Activated CD8-positive, alpha-beta T cell treated with anti-CD3 and anti-CD28 coated beads, Interleukin-2, amount 10 ng/mL, durations not matched to agents 7 days and 5 days (primary cell): Measurements from ENCODE around the gene ZNF296. TPM values are rescaled to one million over a fixed set of nuclear protein-coding genes. Genes with fewer than 3 reads are reported as not detected.

Source experiments
- ATAC-seq: fragments of 150-1000 bp; cut with Tn5 transposase; one replicate; pipeline ENCODE4 v1.10.0; 2021; ENCODE audit warnings: moderate library complexity
- CTCF ChIA-PET: fragments of 350-600 bp; sonication (Branson Sonifier 250); formaldehyde crosslinking; loops from one replicate; lab custom pipeline; 2021; ENCODE audit warnings: antibody characterized with exemption; lab: Charles Lee
- POLR2A ChIA-PET: fragments of 350-600 bp; sonication (Branson Sonifier 250); formaldehyde crosslinking; loops from one replicate; lab custom pipeline; 2021; ENCODE audit warnings: antibody characterized with exemption; lab: Charles Lee
- DNase-seq: peaks from one replicate; pipeline ENCODE4 v3.0.0-alpha.2; 2020
- H3K27ac Mint-ChIP-seq: one replicate; pipeline ENCODE4 v1.8.0; 2021; ENCODE audit warnings: mild to moderate bottlenecking, mixed read lengths
- H3K27me3 Mint-ChIP-seq: one replicate; pipeline ENCODE4 v1.8.0; 2021; ENCODE audit warnings: low read depth, mixed read lengths
- H3K36me3 Mint-ChIP-seq: one replicate; pipeline ENCODE4 v1.8.0; 2021; ENCODE audit warnings: low read depth, mixed read lengths
- H3K4me1 Mint-ChIP-seq: one replicate; pipeline ENCODE4 v1.8.0; 2021; ENCODE audit warnings: low read depth, mixed read lengths
- H3K4me3 Mint-ChIP-seq: one replicate; pipeline ENCODE4 v1.8.0; 2021; ENCODE audit warnings: mild to moderate bottlenecking, mixed read lengths
- H3K9me3 Mint-ChIP-seq: one replicate; pipeline ENCODE4 v1.8.0; 2022; ENCODE audit warnings: mixed read lengths; ENCODE audit not compliant: insufficient read depth
- total RNA-seq, 2 experiments: library from RNA; stranded (reverse); gene quantifications; one replicate each; pipeline ENCODE4 v1.2.3, GENCODE V29; 2021

Gene ZNF296
- total RNA-seq, 2 experiments from 2014 or later: 6.2 to 6.3 TPM

DNA sequence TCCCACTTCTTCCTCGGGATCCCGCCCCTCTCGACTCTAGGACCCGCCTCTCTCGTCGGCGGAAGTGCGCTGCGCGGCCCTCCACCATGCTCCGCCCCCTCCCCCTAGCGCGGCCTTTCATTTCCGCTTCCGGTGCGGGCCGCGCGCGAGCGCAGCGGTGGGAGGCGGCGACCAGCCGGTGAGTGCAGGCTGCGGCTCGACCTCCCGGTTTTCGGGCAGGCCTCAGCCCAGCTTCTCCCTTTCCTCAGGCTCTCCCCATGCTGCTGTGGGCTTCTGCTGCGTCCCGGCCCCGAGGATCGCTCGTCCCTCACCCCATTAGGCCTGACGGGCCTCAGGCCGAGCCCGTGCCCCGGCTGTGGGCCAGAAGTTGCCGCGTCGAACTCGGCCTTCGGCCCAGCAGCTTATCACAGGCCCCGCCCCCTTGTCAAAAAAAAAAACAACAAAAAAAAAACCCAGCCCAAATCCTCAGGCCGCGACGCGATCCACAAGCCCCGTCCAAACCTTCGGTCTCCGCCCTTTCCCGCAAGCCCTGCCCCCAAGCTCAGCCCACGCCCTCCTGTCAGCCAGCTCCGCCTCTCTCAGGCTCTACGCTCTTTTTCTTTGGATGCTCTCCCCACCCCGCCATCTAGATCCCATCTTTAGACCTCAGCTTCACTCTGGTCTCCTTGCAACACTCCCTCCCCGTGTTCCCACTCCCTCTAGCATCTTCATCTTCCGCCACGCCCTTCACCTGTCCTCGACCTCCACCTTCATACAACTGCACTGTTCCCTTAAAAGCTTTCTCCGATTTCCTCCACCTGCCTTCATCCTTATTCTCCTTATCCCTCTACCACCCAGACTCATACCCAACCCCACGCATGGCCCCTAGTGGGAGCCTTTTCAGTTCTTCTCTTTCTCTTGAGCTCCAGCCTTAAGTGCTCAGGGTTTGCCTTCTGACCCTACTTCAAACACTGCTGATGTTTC lies 37.1 kb downstream of the ZNF296 start, which contains the start of gene CLASRP:
Gene CLASRP (plus strand): TSS at position 115 of the 963 bp plus-strand sequence. CDS start 1,168 bp downstream, outside the sequence.
- H3K4me3 Mint-ChIP-seq: peak within 1 kb of the TSS; percentile 90
- ChIA-PET CTCF (interaction anchor here (0.8 to 2.8 kb wide), 9 partner anchors 10 to 209 kb away, joined by 3 to 24 read pairs (median 4); partner anchors contain the start of gene CLPTM1), POLR2A (interaction anchor here (0.7 to 2.7 kb wide), 8 partner anchors 10 to 334 kb away, joined by 3 to 26 read pairs (median 4); partner anchors contain the start of genes BLOC1S3, GEMIN7, RELB and TRAPPC6A)
- peak within 1 kb of the TSS; percentile 94 for H3K27ac Mint-ChIP-seq
- peak; percentile 94 for ATAC-seq
- DNase-seq: peak; percentile 92
- peaks cover 28% of the 10 kb centered on the region for H3K4me1 Mint-ChIP-seq
- H3K9me3 Mint-ChIP-seq: no peaks in the 10 kb centered on the region
- peaks cover 40% of the 10 kb centered on the region for H3K36me3 Mint-ChIP-seq
- H3K27me3 Mint-ChIP-seq: no peaks in the 10 kb centered on the region

DNA sequence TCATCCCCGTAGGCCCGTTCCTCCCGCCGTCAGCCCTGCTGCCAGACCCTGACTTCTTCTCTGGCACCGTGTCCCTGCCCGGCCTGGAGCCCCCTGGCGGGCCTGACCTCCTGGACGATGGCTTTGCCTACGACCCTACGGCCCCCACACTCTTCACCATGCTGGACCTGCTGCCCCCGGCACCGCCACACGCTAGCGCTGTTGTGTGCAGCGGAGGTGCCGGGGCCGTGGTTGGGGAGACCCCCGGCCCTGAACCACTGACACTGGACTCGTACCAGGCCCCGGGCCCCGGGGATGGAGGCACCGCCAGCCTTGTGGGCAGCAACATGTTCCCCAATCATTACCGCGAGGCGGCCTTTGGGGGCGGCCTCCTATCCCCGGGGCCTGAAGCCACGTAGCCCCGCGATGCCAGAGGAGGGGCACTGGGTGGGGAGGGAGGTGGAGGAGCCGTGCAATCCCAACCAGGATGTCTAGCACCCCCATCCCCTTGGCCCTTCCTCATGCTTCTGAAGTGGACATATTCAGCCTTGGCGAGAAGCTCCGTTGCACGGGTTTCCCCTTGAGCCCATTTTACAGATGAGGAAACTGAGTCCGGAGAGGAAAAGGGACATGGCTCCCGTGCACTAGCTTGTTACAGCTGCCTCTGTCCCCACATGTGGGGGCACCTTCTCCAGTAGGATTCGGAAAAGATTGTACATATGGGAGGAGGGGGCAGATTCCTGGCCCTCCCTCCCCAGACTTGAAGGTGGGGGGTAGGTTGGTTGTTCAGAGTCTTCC lies 38.7 kb downstream of the ZNF296 start:
- POLR2A ChIA-PET: interaction anchor here (2.7 kb wide), 1 partner anchor 37 kb away, joined by 26 read pairs; the partner anchor contains the start of gene RELB

DNA sequence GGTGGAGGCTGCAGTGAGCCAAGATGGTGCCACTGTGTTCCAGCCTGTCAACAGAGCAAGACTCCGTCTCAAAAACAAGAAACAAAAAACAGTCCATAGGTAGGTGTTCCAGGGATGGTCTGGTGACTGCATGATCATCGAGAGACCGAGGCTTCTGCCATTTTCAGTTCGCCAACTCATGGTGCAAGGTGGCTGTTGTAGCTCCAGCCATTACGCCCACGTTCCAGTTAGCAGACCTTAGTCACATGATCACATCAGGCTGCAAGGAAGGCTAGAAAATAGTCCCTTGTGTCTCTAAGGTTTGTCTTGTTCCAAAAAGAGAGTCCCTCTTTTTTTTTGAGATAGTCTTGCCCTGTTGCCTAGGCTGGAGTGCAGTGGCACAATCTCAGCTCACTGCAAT lies 40.5 kb downstream of the ZNF296 start:
- CTCF ChIA-PET: interaction anchor here (1.2 kb wide), 1 partner anchor 24 kb away, joined by 3 read pairs; no protein-coding TSS in a partner anchor
- H3K27ac Mint-ChIP-seq: no peak overlapping the region
- H3K9me3 Mint-ChIP-seq: no peaks in the 10 kb centered on the region
- no peak for DNase-seq
- peaks cover 29% of the 10 kb centered on the region for H3K36me3 Mint-ChIP-seq
- peaks cover 17% of the 10 kb centered on the region for H3K4me1 Mint-ChIP-seq
- ATAC-seq: no peak
- no peak overlapping the region for H3K4me3 Mint-ChIP-seq
- no peaks in the 10 kb centered on the region for H3K27me3 Mint-ChIP-seq
- POLR2A ChIA-PET: interaction anchor here (1.5 kb wide), 1 partner anchor 34 kb away, joined by 5 read pairs; the partner anchor contains the start of gene RELB

More for the DNA sequence above, 38.7 kb downstream of the ZNF296 start:
- Mint-ChIP-seq H3K27me3 (no peaks in the 10 kb centered on the region), H3K36me3 (peaks cover 38% of the 10 kb centered on the region), H3K27ac (peak overlapping the region; percentile 63), H3K9me3 (no peaks in the 10 kb centered on the region), H3K4me3 (peak overlapping the region; percentile 51), H3K4me1 (peaks cover 28% of the 10 kb centered on the region)
- ATAC-seq (no peak), DNase-seq (no peak)
- CTCF ChIA-PET: interaction anchor here (2.0 to 2.8 kb wide), 3 partner anchors 21 to 83 kb away, joined by 5 to 24 read pairs (median 13); partner anchors contain the start of gene CLPTM1

DNA sequence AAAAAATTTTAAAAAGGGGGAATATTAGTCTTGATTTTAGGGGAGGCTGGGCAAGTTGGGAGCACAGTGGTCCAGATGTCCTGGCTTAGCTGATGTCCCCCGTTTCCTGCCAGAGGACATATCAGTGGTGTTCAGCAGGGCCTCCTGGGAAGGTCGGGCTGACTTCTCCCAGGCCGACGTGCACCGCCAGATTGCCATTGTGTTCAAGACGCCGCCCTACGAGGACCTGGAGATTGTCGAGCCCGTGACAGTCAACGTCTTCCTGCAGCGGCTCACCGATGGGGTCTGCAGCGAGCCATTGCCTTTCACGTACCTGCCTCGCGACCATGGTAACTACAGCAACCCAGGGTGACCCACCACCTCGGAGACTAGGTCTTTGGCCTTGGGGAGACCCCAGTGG lies 43.9 kb downstream of the ZNF296 start:
- H3K4me1 Mint-ChIP-seq: no peaks in the 10 kb centered on the region

DNA sequence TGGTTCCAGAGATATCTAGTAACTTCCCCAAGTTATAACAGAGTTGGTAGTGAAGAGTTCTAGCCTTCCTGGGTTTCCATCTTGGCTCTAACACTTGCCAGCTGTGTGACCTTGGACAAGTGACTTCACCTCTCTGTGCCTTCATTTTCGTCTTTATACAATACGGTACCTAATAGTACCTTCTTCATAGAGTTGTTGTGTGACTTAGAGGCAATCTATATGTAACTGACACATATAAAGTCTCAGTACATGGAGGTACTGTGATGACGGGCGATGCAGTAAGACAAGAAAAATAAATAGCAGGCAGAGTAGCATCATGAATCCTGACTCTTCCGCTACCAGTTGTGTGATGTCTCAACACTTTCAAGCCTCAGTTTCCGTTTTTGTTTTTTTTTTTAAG lies 45.5 kb downstream of the ZNF296 start:
- Mint-ChIP-seq H3K27ac (no peak overlapping the region), H3K4me1 (no peaks in the 10 kb centered on the region), H3K36me3 (peaks cover 16% of the 10 kb centered on the region), H3K9me3 (no peaks in the 10 kb centered on the region), H3K4me3 (no peak overlapping the region), H3K27me3 (no peaks in the 10 kb centered on the region)
- ATAC-seq (no peak), DNase-seq (no peak)
- ChIA-PET CTCF (no interaction called here), POLR2A (no interaction called here)

More for the DNA sequence above, 43.9 kb downstream of the ZNF296 start:
- DNase-seq (no peak), ATAC-seq (no peak)
- H3K4me3 Mint-ChIP-seq: no peak overlapping the region
- ChIA-PET CTCF (no interaction called here), POLR2A (no interaction called here)
- H3K36me3 Mint-ChIP-seq: peaks cover 18% of the 10 kb centered on the region
- no peak overlapping the region for H3K27ac Mint-ChIP-seq
- no peaks in the 10 kb centered on the region for H3K9me3 Mint-ChIP-seq
- H3K27me3 Mint-ChIP-seq: no peaks in the 10 kb centered on the region

DNA sequence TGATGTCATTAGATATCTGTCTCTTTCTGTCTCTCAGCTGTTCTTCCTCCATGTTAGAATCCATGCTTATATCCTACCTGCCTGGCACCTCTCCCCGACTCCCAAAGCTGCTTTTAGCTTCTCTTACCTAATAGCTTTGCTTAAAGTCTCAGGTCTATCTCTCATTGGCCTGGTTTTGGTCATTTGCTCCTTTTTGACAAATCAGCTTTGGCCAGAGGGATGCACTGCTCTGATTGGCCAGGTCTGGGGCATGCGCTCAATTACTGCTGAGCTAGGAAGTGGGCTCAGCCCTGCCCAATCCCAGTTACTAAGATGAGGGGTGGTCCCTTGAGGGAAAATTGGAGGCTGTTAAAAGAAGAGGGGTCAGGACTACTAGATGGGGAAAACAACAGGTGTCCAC lies 48.9 kb downstream of the ZNF296 start:
- H3K9me3 Mint-ChIP-seq: no peaks in the 10 kb centered on the region
- no peak overlapping the region for H3K27ac Mint-ChIP-seq
- H3K27me3 Mint-ChIP-seq: no peaks in the 10 kb centered on the region
- no peak for ATAC-seq
- POLR2A ChIA-PET: no interaction called here
- no peak overlapping the region for H3K4me3 Mint-ChIP-seq
- no peaks in the 10 kb centered on the region for H3K4me1 Mint-ChIP-seq
- DNase-seq: no peak
- CTCF ChIA-PET: interaction anchor here (2.5 kb wide), 1 partner anchor 10 kb away, joined by 6 read pairs; no protein-coding TSS in a partner anchor
- H3K36me3 Mint-ChIP-seq: peaks cover 5% of the 10 kb centered on the region

DNA sequence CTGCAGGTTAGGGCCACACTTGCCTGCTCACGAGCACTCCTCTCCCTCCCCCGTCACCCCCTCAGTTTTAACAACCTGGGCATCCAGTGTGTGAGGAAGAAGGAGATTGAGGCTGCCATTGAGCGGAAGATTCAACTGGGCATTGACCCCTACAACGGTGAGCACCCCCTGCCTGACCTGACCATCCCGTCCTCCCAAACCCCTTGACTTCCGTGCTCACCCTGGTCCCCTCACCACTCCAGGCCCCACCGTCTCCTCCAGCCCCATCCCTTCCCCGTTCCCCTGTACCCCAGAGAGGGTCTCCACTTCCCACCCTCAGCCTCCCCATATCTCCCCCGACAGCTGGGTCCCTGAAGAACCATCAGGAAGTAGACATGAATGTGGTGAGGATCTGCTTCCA lies 51.0 kb downstream of the ZNF296 start:
- CTCF ChIA-PET: no interaction called here
- H3K27ac Mint-ChIP-seq: no peak overlapping the region

DNA sequence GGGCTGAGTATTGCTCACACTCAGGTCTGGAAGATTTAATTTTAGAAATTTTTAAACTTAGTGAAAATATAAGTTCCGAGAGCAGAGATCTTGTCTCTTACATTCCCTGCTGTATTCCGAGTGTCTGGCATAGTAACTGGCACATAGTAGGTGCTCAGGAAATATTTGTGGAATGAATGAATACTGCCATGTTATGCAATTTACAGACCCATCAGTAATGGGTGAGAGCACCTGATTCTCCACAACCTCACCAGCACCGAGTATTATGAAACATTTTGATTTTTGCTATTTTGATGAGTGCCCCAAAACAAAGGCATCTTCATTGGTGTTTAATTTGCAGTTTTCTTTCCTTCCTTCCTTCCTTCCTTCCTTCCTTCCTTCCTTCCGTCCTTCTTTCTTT lies 53.2 kb downstream of the ZNF296 start:
- H3K36me3 Mint-ChIP-seq: no peaks in the 10 kb centered on the region
- no peak for DNase-seq
- ChIA-PET CTCF (no interaction called here), POLR2A (interaction anchor here (0.6 kb wide), 1 partner anchor 120 kb away, joined by 4 read pairs; no protein-coding TSS in a partner anchor)
- H3K27me3 Mint-ChIP-seq: no peaks in the 10 kb centered on the region
- no peaks in the 10 kb centered on the region for H3K9me3 Mint-ChIP-seq
- H3K27ac Mint-ChIP-seq: no peak overlapping the region
- no peaks in the 10 kb centered on the region for H3K4me1 Mint-ChIP-seq
- ATAC-seq: no peak
- no peak overlapping the region for H3K4me3 Mint-ChIP-seq

More for the DNA sequence above, 51.0 kb downstream of the ZNF296 start:
- H3K36me3 Mint-ChIP-seq: peaks cover 2% of the 10 kb centered on the region
- ATAC-seq: no peak
- no peaks in the 10 kb centered on the region for H3K27me3 Mint-ChIP-seq
- no peaks in the 10 kb centered on the region for H3K9me3 Mint-ChIP-seq
- no peaks in the 10 kb centered on the region for H3K4me1 Mint-ChIP-seq
- no peak overlapping the region for H3K4me3 Mint-ChIP-seq
- no peak for DNase-seq
- POLR2A ChIA-PET: no interaction called here

DNA sequence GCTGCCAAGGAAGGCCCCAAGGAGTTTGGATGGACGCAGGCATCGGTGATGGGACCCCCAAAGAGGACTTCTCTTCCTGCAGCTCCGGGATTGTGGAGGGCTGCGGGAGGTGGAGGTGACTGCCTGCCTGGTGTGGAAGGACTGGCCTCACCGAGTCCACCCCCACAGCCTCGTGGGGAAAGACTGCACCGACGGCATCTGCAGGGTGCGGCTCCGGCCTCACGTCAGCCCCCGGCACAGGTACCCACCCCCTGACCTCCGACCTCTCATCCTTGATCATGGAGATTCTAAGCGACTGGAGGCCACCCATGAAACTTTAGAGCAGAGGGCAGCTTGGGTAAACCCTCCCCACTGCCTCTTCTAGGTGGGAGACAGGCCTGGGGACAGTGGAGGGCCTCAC lies 54.3 kb downstream of the ZNF296 start:
- Mint-ChIP-seq H3K4me1 (peaks cover 2% of the 10 kb centered on the region), H3K4me3 (no peak overlapping the region), H3K9me3 (no peaks in the 10 kb centered on the region), H3K27ac (no peak overlapping the region), H3K36me3 (no peaks in the 10 kb centered on the region), H3K27me3 (no peaks in the 10 kb centered on the region)
- CTCF ChIA-PET: no interaction called here
- DNase-seq (no peak), ATAC-seq (no peak)
- POLR2A ChIA-PET: interaction anchor here (0.6 kb wide), 1 partner anchor 11 kb away, joined by 3 read pairs; no protein-coding TSS in a partner anchor
